ENCODE data around the gene HOXB9. TPM values are rescaled to one million over a fixed set of nuclear protein-coding genes. Genes with fewer than 3 reads are reported as not detected.

The HOXB9 gene
- total and polyA plus RNA-seq, 7 experiments from 2014 or later: 0.12 to 0.24 (median 0.16) TPM; not detected in 4

DNA sequence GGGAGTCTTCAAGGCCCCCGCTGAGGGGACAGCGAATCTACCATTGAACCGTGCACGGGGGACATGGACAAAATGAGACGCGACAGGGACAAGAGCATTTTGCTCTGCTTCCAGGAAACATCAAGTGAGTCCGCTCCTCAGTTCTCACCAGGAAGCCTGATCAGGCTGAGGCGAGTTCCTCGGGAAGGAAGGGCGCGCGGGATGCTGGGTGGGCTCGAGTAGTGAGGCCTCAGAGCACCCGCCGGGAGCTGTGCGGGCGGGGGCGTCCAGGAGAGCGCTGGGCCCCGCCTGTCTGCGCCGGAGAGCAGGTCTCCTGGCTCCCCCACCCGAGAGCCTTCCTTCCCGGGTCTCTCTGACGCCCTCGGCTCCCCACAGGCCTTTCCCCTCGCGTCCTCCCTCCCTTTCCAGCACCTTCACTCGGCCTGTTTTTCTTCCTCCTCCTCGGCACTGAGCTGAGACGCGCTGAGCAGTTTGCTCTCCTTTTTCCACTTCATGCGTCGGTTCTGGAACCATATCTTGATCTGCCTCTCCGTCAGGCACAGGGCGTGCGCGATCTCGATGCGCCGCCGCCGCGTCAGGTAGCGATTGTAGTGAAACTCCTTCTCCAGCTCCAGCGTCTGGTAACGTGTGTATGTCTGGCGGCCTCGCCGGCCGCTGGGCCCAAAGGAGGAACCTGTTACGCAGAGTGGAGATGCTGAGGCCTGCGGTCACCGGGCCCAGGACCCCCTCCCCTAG lies 30.0 kb downstream of the HOXB9 start:
- ATAC-seq (no peak), DNase-seq (peak in 1 of 9 donors; percentile 51)
- H3K4me3 Mint-ChIP-seq: peak overlapping the region; percentile 45 to 90 (median 82)
- H3K36me3 Mint-ChIP-seq: peaks cover 0 to 3% (median 0%) of the 10 kb centered on the region in 5 donors
- Histone ChIP-seq H3K9me3 (ENCODE audit: control insufficient read depth in 2 of 3, low read length in 3 of 3) (no peaks in the 10 kb centered on the region), H3K4me3 (ENCODE audit: low read length) (peak overlapping the region; percentile 35), H3K27me3 (ENCODE audit: control insufficient read depth in 2 of 2, insufficient read depth in 2 of 2, low read length in 2 of 2) (peaks cover 18 to 60% of the 10 kb centered on the region in 2 donors), H3K27ac (ENCODE audit: low read depth, low read length) (no peak overlapping the region), H3K4me1 (ENCODE audit: control insufficient read depth in 2 of 2, insufficient read depth in 2 of 2, low read length in 2 of 2) (peaks cover 37 to 40% of the 10 kb centered on the region in 2 donors), H3K36me3 (ENCODE audit: control insufficient read depth in 2 of 3, insufficient read depth in 3 of 3, low read length in 3 of 3) (no peaks in the 10 kb centered on the region)
- peak overlapping the region in 3 of 9 donors; percentile 31 to 46 (median 32) for H3K27ac Mint-ChIP-seq
- H3K27me3 Mint-ChIP-seq: peaks cover 92 to 97% (median 93%) of the 10 kb centered on the region in 5 donors
- H3K9me3 Mint-ChIP-seq: no peaks in the 10 kb centered on the region
- intact Hi-C loops (cut with micrococcal nuclease): loop anchor here (1.0 to 10.0 kb wide), 2 partner anchors 332 to 421 kb away; no protein-coding TSS in a partner anchor
- peaks cover 34 to 68% (median 45%) of the 10 kb centered on the region in 7 donors for H3K4me1 Mint-ChIP-seq
- ChIA-PET CTCF (interaction anchor here (0.6 to 4.6 kb wide), 5 partner anchors 17 to 372 kb away, joined by 3 to 47 read pairs (median 3); no protein-coding TSS in a partner anchor), POLR2A (interaction anchor here (0.5 to 0.7 kb wide), 2 partner anchors 52 to 221 kb away, joined by 3 read pairs; no protein-coding TSS in a partner anchor)

DNA sequence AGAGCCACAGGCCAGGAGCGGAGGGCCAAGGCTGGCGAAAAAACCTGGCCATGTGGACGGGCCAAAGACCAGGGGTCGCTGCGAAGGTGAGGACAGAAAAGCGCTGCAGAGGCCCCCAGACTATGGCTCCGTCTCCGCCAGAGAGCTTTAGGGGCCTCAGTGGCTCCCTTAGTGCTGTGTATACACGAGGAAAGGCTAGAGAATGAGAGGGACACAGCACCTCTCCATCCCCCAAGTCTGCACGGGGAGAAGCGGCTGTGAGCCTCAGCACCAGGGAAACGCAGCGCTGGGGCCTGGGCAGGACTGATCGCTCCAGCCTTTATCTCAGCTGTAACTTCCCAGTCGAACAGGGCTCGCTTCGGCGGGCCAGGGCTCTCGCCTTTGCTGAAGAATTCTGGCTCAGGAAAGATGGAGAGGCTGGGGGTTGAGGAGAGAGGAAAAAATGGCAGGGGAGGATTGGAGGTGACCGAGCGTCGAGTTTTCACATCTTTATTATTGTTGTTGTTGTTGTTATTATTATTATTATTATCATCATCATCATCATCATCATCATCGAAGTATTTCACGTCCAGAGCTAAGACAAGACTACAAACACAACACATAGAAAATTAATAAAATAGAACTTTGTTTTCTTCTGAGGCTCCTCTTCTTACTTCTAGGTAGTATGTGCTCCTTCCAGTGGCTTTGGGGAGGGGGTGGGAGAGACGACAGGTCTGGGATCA lies 30.7 kb downstream of the HOXB9 start:
- peak overlapping the region in 9 of 10 donors; percentile 24 to 85 (median 50) for H3K4me3 Mint-ChIP-seq
- H3K9me3 ChIP-seq (ENCODE audit: control insufficient read depth in 2 of 3, low read length in 3 of 3): no peaks in the 10 kb centered on the region
- POLR2A ChIA-PET: interaction anchor here (0.5 to 1.0 kb wide), 3 partner anchors 51 to 286 kb away, joined by 3 read pairs; no protein-coding TSS in a partner anchor
- intact Hi-C loops (cut with micrococcal nuclease): loop anchor here in 1 of 2 donors (10.0 kb wide), 1 partner anchor 421 kb away; no protein-coding TSS in a partner anchor
- no peak overlapping the region for H3K4me3 ChIP-seq (ENCODE audit: low read length)
- peaks cover 14 to 62% of the 10 kb centered on the region in 2 donors for H3K27me3 ChIP-seq (ENCODE audit: control insufficient read depth in 2 of 2, insufficient read depth in 2 of 2, low read length in 2 of 2)
- CTCF ChIA-PET: interaction anchor here (0.8 to 4.6 kb wide), 3 partner anchors 257 to 287 kb away, joined by 3 to 47 read pairs (median 3); no protein-coding TSS in a partner anchor
- peaks cover 0 to 4% (median 0%) of the 10 kb centered on the region in 5 donors for H3K36me3 Mint-ChIP-seq
- no peaks in the 10 kb centered on the region for H3K36me3 ChIP-seq (ENCODE audit: control insufficient read depth in 2 of 3, insufficient read depth in 3 of 3, low read length in 3 of 3)
- peaks cover 37 to 40% of the 10 kb centered on the region in 2 donors for H3K4me1 ChIP-seq (ENCODE audit: control insufficient read depth in 2 of 2, insufficient read depth in 2 of 2, low read length in 2 of 2)
- no peak for ATAC-seq
- H3K27ac ChIP-seq (ENCODE audit: low read depth, low read length): no peak overlapping the region
- no peak overlapping the region for H3K27ac Mint-ChIP-seq
- DNase-seq: no peak
- H3K27me3 Mint-ChIP-seq: peaks cover 91 to 97% (median 93%) of the 10 kb centered on the region in 5 donors
- no peaks in the 10 kb centered on the region for H3K9me3 Mint-ChIP-seq
- H3K4me1 Mint-ChIP-seq: peaks cover 34 to 68% (median 45%) of the 10 kb centered on the region in 7 donors

DNA sequence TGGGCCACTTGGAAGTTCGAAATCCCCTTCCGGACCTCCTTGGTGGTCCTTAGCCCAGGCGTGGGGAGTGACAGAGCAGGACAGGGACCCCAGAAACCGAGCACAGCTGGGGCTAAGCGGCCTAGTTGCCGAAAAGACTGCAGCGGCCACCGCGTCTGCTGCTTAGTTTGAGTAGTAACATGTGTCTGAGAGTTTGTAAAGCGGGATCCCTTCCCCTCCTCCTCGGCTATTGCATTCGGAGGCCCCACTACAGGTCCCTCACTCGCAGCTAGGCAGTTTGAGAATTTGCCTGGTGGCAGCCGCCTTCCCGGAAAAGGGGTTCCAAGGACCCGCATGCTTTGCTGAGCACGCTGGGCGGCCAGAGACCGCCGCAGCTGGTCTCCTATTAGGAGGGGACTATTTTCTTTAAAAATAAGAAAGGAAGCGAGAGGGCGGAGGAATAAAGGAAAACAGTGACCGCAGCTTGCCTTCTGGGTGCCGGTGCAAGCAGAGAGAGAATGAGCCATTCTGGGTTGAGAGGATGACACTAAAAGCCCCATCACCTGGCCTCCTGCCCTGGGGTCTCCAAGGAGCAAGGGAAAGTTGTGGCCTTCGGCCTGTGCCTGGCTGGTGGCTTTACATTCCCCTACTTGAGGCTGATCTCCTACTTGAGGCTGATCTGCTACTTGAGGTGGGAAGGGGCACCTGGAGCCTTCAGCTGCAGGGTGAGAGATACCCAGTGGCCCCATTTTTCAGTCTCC lies 31.4 kb downstream of the HOXB9 start:
- H3K27me3 Mint-ChIP-seq: peaks cover 91 to 97% (median 93%) of the 10 kb centered on the region in 5 donors
- intact Hi-C loops (cut with micrococcal nuclease): loop anchor here (1.0 to 10.0 kb wide), 7 partner anchors 93 to 569 kb away; no protein-coding TSS in a partner anchor
- Histone ChIP-seq H3K36me3 (ENCODE audit: control insufficient read depth in 2 of 3, insufficient read depth in 3 of 3, low read length in 3 of 3) (no peaks in the 10 kb centered on the region), H3K4me1 (ENCODE audit: control insufficient read depth in 2 of 2, insufficient read depth in 2 of 2, low read length in 2 of 2) (peaks cover 37 to 40% of the 10 kb centered on the region in 2 donors), H3K9me3 (ENCODE audit: control insufficient read depth in 2 of 3, low read length in 3 of 3) (no peaks in the 10 kb centered on the region), H3K27ac (ENCODE audit: low read depth, low read length) (no peak overlapping the region), H3K27me3 (ENCODE audit: control insufficient read depth in 2 of 2, insufficient read depth in 2 of 2, low read length in 2 of 2) (peaks cover 9 to 56% of the 10 kb centered on the region in 2 donors), H3K4me3 (ENCODE audit: low read length) (no peak overlapping the region)
- H3K9me3 Mint-ChIP-seq: no peaks in the 10 kb centered on the region
- DNase-seq (no peak), ATAC-seq (no peak)
- CTCF ChIA-PET: interaction anchor here (0.7 to 4.6 kb wide), 6 partner anchors 210 to 364 kb away, joined by 3 to 47 read pairs (median 3); no protein-coding TSS in a partner anchor
- peak overlapping the region in 2 of 10 donors; percentile 78 to 85 for H3K4me3 Mint-ChIP-seq
- H3K4me1 Mint-ChIP-seq: peaks cover 34 to 70% (median 49%) of the 10 kb centered on the region in 7 donors
- POLR2A ChIA-PET: interaction anchor here (0.6 to 1.0 kb wide), 2 partner anchors 54 to 285 kb away, joined by 3 read pairs; no protein-coding TSS in a partner anchor
- peaks cover 0 to 5% (median 0%) of the 10 kb centered on the region in 5 donors for H3K36me3 Mint-ChIP-seq
- H3K27ac Mint-ChIP-seq: no peak overlapping the region

DNA sequence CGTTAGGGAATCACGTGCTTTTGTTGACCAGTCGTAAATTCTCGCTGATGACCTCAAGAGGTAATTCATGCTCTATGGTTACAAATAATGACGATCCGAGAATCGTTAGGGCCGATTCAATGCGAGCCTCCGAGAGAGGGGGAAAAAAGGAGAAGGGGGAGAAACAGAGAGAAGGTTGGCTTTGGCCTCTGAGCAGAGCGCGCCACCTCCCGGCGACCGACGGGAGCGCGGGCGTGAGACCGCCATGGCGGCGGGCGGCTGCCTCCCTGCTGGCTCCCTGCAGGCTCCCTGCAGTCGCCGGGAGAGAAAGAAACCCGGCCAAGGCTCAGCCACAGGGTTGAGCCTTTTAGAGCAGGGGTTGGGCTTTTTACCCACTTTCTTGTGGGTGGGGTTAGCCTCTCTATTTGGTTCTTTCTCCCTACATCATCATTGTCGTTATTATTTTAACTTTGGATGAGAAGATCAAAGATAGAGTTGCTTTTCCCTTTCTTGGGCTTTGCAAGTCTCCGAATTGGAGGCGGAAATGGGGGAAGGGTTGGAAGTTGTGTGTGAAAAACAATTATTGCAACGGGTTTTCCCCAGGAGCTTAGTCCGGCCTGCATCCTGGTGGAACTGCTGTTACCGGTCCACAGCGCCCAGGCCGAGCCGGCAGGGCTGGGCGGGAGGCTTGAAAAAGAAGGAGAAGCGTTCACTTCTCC lies 32.2 kb downstream of the HOXB9 start:
- Histone ChIP-seq H3K4me3 (ENCODE audit: low read length) (peak overlapping the region; percentile 56), H3K36me3 (ENCODE audit: control insufficient read depth in 2 of 3, insufficient read depth in 3 of 3, low read length in 3 of 3) (no peaks in the 10 kb centered on the region), H3K27me3 (ENCODE audit: control insufficient read depth in 2 of 2, insufficient read depth in 2 of 2, low read length in 2 of 2) (peaks cover 6 to 54% of the 10 kb centered on the region in 2 donors), H3K4me1 (ENCODE audit: control insufficient read depth in 2 of 2, insufficient read depth in 2 of 2, low read length in 2 of 2) (peaks cover 37 to 40% of the 10 kb centered on the region in 2 donors), H3K27ac (ENCODE audit: low read depth, low read length) (no peak overlapping the region), H3K9me3 (ENCODE audit: control insufficient read depth in 2 of 3, low read length in 3 of 3) (no peaks in the 10 kb centered on the region)
- intact Hi-C loops (cut with micrococcal nuclease): loop anchor here (1.0 to 10.0 kb wide), 10 partner anchors 93 to 569 kb away; no protein-coding TSS in a partner anchor
- ChIA-PET POLR2A (interaction anchor here (1.0 to 1.8 kb wide), 4 partner anchors 16 to 258 kb away, joined by 3 to 6 read pairs (median 4); partner anchors contain the start of gene HOXB4), CTCF (interaction anchor here (0.6 to 4.6 kb wide), 20 partner anchors 19 to 378 kb away, joined by 3 to 47 read pairs (median 4); no protein-coding TSS in a partner anchor)
- Mint-ChIP-seq H3K27me3 (peaks cover 89 to 97% (median 93%) of the 10 kb centered on the region in 5 donors), H3K27ac (peak overlapping the region in 1 of 9 donors; percentile 16), H3K9me3 (no peaks in the 10 kb centered on the region), H3K4me3 (peak overlapping the region; percentile 75 to 88 (median 81)), H3K36me3 (peaks cover 0 to 5% (median 0%) of the 10 kb centered on the region in 5 donors), H3K4me1 (peaks cover 34 to 70% (median 51%) of the 10 kb centered on the region in 7 donors)
- DNase-seq (peak; percentile 67 to 89 (median 80)), ATAC-seq (peak; percentile 83)

DNA sequence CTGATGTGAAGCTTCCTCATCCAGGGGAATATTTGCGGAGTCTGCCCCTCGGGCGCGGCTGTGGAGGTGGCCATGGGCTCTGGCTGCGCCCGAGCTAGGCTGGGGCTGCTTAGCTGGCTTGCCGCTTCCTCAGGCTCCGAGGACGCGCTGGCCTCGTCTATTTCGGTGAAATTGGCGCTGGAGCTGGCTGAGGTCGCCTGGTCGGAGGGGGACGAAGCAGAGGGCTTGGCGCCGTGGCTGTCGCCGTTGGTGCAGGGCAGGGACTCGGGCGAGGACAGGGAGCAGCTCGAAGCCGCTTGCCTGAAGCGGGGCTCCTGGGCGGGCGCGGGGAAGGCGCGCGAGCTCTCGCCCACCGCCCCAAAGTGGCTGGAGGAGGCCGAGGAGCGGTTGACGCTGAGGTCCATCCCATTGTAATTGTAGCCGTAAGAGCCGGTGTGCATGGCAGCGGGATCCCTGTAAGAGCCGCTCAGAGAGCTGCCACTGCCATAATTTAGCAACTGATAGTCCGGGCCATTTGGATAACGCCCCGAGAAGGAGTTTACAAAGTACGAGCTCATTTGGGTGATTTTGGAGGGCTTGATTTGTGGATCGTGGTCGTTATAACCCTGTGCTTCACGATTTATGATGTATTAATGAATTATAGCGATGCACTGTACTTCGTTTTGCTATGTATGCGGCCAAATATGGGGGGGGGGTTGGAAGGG lies 32.9 kb downstream of the HOXB9 start, which contains the start of gene HOXB5:
Gene HOXB5 (minus strand): TSS at position 654 of the 704 bp plus-strand sequence. CDS start 97 bp downstream, at position 557.
- H3K36me3 ChIP-seq (ENCODE audit: control insufficient read depth in 2 of 3, insufficient read depth in 3 of 3, low read length in 3 of 3): no peaks in the 10 kb centered on the region
- peak within 1 kb of the TSS in 1 of 9 donors; percentile 16 for H3K27ac Mint-ChIP-seq
- peaks cover 89 to 97% (median 93%) of the 10 kb centered on the region in 5 donors for H3K27me3 Mint-ChIP-seq
- CTCF ChIA-PET: interaction anchor here (0.6 to 4.6 kb wide), 40 partner anchors 10 to 750 kb away, joined by 3 to 47 read pairs (median 4); partner anchors contain the start of gene HOXB8
- intact Hi-C loops (cut with micrococcal nuclease): loop anchor here (1.0 to 10.0 kb wide), 5 partner anchors 257 to 568 kb away; no protein-coding TSS in a partner anchor
- H3K4me3 ChIP-seq (ENCODE audit: low read length): peak within 1 kb of the TSS; percentile 56
- ATAC-seq: no peak
- H3K4me1 Mint-ChIP-seq: peaks cover 33 to 63% (median 44%) of the 10 kb centered on the region in 7 donors
- H3K9me3 ChIP-seq (ENCODE audit: control insufficient read depth in 2 of 3, low read length in 3 of 3): no peaks in the 10 kb centered on the region
- peaks cover 31 to 37% of the 10 kb centered on the region in 2 donors for H3K4me1 ChIP-seq (ENCODE audit: control insufficient read depth in 2 of 2, insufficient read depth in 2 of 2, low read length in 2 of 2)
- no peaks in the 10 kb centered on the region for H3K9me3 Mint-ChIP-seq
- H3K27ac ChIP-seq (ENCODE audit: low read depth, low read length): no peak within 1 kb of the TSS
- H3K36me3 Mint-ChIP-seq: peaks cover 0 to 6% (median 0%) of the 10 kb centered on the region in 5 donors
- H3K4me3 Mint-ChIP-seq: peak within 1 kb of the TSS; percentile 75 to 88 (median 81)
- peak in 1 of 9 donors; percentile 51 for DNase-seq
- POLR2A ChIA-PET: interaction anchor here (0.8 to 1.8 kb wide), 5 partner anchors 10 to 258 kb away, joined by 3 to 6 read pairs (median 5); partner anchors contain the start of gene HOXB4
- peaks cover 6 to 47% of the 10 kb centered on the region in 2 donors for H3K27me3 ChIP-seq (ENCODE audit: control insufficient read depth in 2 of 2, insufficient read depth in 2 of 2, low read length in 2 of 2)

Measured in naive thymus-derived CD4-positive, alpha-beta T cell (primary cell).